Mesenchymal stem cell (in vitro differentiated cells and primary cell): Measurements from ENCODE around the gene ZNF600.
"Not testable (repeated sequence)": the region's sequence is repeated elsewhere in the genome, so short reads cannot be mapped to it uniquely, and the experiment has no call there.

Experiments
- DNase-seq: peaks from one replicate; pipeline ENCODE4 v3.0.0-alpha.2; 2013
- H2AFZ ChIP-seq: one replicate; pipeline ENCODE4 v1.6.1; 2013; ENCODE audit warnings: low read depth, mild to moderate bottlenecking, control low read depth, inconsistent platforms, low read length, moderate library complexity
- H2AK5ac ChIP-seq: 2 replicates; pipeline ENCODE4 v1.6.1; 2013; ENCODE audit warnings: low read length, moderate library complexity, mild to moderate bottlenecking, inconsistent platforms; ENCODE audit not compliant: severe bottlenecking
- H2BK120ac ChIP-seq: one replicate; pipeline ENCODE4 v1.6.1; 2013; ENCODE audit warnings: low read depth, mild to moderate bottlenecking, inconsistent platforms, low read length, moderate library complexity
- H2BK12ac ChIP-seq, 2 experiments: one replicate each; pipeline ENCODE4 v1.6.1; 2013; ENCODE audit warnings: inconsistent platforms in 2 of 2, low read length in 2 of 2, mild to moderate bottlenecking in 2 of 2, moderate library complexity in 2 of 2, control low read depth in 1 of 2
- H2BK15ac ChIP-seq: one replicate; pipeline ENCODE4 v1.6.1; 2013; ENCODE audit warnings: mild to moderate bottlenecking, low read depth, inconsistent platforms; ENCODE audit not compliant: poor library complexity, severe bottlenecking
- H2BK5ac ChIP-seq: 2 replicates; pipeline ENCODE4 v1.6.1; 2013; ENCODE audit warnings: low read depth, mild to moderate bottlenecking, low read length, control low read depth, inconsistent platforms; ENCODE audit not compliant: poor library complexity, severe bottlenecking
- H3K14ac ChIP-seq, 2 experiments: one replicate each; pipeline ENCODE4 v1.6.1; 2013; ENCODE audit warnings: inconsistent platforms in 2 of 2, low read length in 2 of 2, control low read depth in 1 of 2, mild to moderate bottlenecking in 1 of 2, moderate library complexity in 1 of 2
- H3K18ac ChIP-seq, 2 experiments: one replicate each; pipeline ENCODE4 v1.6.1; 2013; ENCODE audit warnings: inconsistent platforms in 2 of 2, low read length in 2 of 2, control low read depth in 1 of 2, low read depth in 1 of 2, mild to moderate bottlenecking in 1 of 2
- H3K23ac ChIP-seq, 2 experiments: one replicate each; pipeline ENCODE4 v1.6.1; 2013; ENCODE audit warnings: inconsistent platforms in 2 of 2, low read length in 2 of 2, mild to moderate bottlenecking in 2 of 2, moderate library complexity in 2 of 2, control low read depth in 1 of 2
- H3K27ac ChIP-seq: 2 replicates; pipeline ENCODE4 v1.5.1; 2013; ENCODE audit warnings: mild to moderate bottlenecking, moderate library complexity, low read length, control low read depth, inconsistent platforms; ENCODE audit not compliant: poor library complexity, severe bottlenecking
- H3K27me3 ChIP-seq, 2 experiments: 2 replicates each; pipeline versions ENCODE4 v1.6.1 to v1.7.0; 2013; ENCODE audit warnings: low read length in 2 of 2, mild to moderate bottlenecking in 2 of 2, moderate library complexity in 2 of 2, control low read depth in 1 of 2, inconsistent platforms in 1 of 2; ENCODE audit not compliant: control insufficient read depth in 1 of 2, insufficient read depth in 1 of 2
- H3K36me3 ChIP-seq, 2 experiments: 2 replicates each; pipeline versions ENCODE4 v1.6.1 to v1.7.0; 2013; ENCODE audit warnings: low read length in 2 of 2, control low read depth in 1 of 2, inconsistent platforms in 1 of 2, low read depth in 1 of 2, mild to moderate bottlenecking in 1 of 2; ENCODE audit not compliant: insufficient read depth in 2 of 2, control insufficient read depth in 1 of 2
- H3K4ac ChIP-seq, 2 experiments: one replicate each; pipeline ENCODE4 v1.6.1; 2013; ENCODE audit warnings: inconsistent platforms in 2 of 2, low read length in 2 of 2, mild to moderate bottlenecking in 2 of 2, moderate library complexity in 2 of 2, control low read depth in 1 of 2, low read depth in 1 of 2
- H3K4me1 ChIP-seq: 2 replicates; pipeline ENCODE4 v1.6.1; 2013; ENCODE audit warnings: low read depth, low read length, control low read depth; ENCODE audit not compliant: control insufficient read depth, insufficient read depth
- H3K4me2 ChIP-seq: 2 replicates; pipeline ENCODE4 v1.6.1; 2013; ENCODE audit warnings: low read length, mild to moderate bottlenecking, inconsistent platforms; ENCODE audit not compliant: poor library complexity, severe bottlenecking
- H3K4me3 ChIP-seq, 2 experiments: 2 replicates each; pipeline versions ENCODE4 v1.5.1 to v1.7.0; 2013; ENCODE audit warnings: low read length in 2 of 2, mild to moderate bottlenecking in 2 of 2, control low read depth in 1 of 2, low read depth in 1 of 2; ENCODE audit not compliant: insufficient read depth in 1 of 2
- H3K79me1 ChIP-seq: replicated peaks from 2 replicates; pipeline ENCODE4 v1.6.1; 2013; ENCODE audit warnings: mild to moderate bottlenecking, control low read depth, low read length, inconsistent platforms; ENCODE audit not compliant: poor library complexity, severe bottlenecking
- H3K9ac ChIP-seq: 2 replicates; pipeline ENCODE4 v1.7.0; 2013; ENCODE audit warnings: mild to moderate bottlenecking, low read length, moderate library complexity
- H3K9me3 ChIP-seq: 2 replicates; pipeline ENCODE4 v1.7.0; 2013; ENCODE audit warnings: mild to moderate bottlenecking, low read length; ENCODE audit not compliant: control insufficient read depth
- H4K8ac ChIP-seq: one replicate; pipeline ENCODE4 v1.6.1; 2013; ENCODE audit warnings: inconsistent platforms, mild to moderate bottlenecking, low read length, moderate library complexity
- H4K91ac ChIP-seq: one replicate; pipeline ENCODE4 v1.6.1; 2013; ENCODE audit warnings: mild to moderate bottlenecking, low read length, inconsistent platforms
- WGBS: methylation state at CpG from one replicate; pipeline ENCODE4 v1.1.7; 2013; ENCODE audit warnings: mixed read lengths; 5-methylcytosine and 5-hydroxymethylcytosine counted together

Gene ZNF600

DNA sequence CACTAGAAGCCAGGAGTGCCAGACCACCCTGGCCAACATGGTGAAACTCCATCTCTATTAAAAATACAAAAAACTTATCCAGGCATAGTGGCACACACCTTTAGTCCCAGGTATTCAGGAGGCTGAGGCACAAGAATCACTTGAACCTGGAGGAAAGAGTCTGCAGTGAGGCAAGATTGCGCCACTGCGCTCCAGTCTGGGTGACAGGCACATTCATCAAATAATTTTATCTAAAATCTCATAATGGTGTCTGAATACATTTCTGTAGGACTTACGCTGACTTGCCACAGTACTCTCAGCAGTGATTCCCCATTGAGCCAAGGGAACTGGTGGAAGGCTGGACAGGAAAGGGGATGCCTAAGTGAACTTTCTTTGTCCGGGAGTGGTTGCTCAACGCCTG, 39.2 kb upstream of the ZNF600 start:
- no peak for DNase-seq
- Histone ChIP-seq H2AK5ac (no peak overlapping the region), H3K27ac (no peak overlapping the region)

DNA sequence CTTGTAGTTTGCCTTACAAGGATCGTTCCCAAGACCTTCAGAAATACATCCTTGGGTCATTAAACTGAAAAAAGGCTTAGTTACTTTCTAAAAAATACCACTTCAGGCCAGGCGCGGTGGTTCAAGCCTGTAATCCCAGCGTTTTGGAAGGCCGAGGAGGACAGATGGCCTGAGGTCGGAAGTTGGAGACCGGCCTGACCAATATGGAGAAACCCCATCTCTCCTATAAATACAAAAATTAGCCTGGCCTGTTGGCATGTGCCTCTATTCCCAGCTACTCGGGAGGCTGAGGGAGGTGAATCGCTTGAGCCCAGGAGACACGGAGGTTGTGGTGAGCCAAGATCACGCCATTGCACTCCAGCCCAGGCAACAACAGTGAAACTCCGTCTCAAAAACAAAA, 37.1 kb upstream of the ZNF600 start:
- no peak overlapping the region for H3K14ac ChIP-seq
- no peak overlapping the region for H3K4me2 ChIP-seq
- H4K91ac ChIP-seq: no peak overlapping the region
- no peak overlapping the region for H3K23ac ChIP-seq
- H3K27me3 ChIP-seq: no peaks in the 10 kb centered on the region
- no peaks in the 10 kb centered on the region for H3K4me1 ChIP-seq
- no peak overlapping the region for H3K4ac ChIP-seq
- no peak overlapping the region for H2AFZ ChIP-seq
- H2BK12ac ChIP-seq: no peak overlapping the region
- no peak overlapping the region for H4K8ac ChIP-seq
- 94% methylated on average over 8 of the region's 12 CpGs for WGBS
- H2BK15ac ChIP-seq: no peak overlapping the region
- H3K9ac ChIP-seq: no peak overlapping the region
- no peak overlapping the region for H2BK5ac ChIP-seq
- no peaks in the 10 kb centered on the region for H3K36me3 ChIP-seq
- no peak overlapping the region for H3K27ac ChIP-seq
- H2AK5ac ChIP-seq: no peak overlapping the region
- DNase-seq: no peak
- H3K79me1 ChIP-seq: no peaks in the 10 kb centered on the region
- no peak overlapping the region for H3K18ac ChIP-seq
- H3K4me3 ChIP-seq: no peak overlapping the region
- peaks cover 11% of the 10 kb centered on the region for H3K9me3 ChIP-seq
- no peak overlapping the region for H2BK120ac ChIP-seq

More for the DNA sequence above, 39.2 kb upstream of the ZNF600 start:
- Histone ChIP-seq H2BK5ac (no peak overlapping the region), H2BK120ac (no peak overlapping the region), H3K4me3 (no peak overlapping the region), H2BK15ac (no peak overlapping the region), H3K9me3 (peaks cover 11% of the 10 kb centered on the region), H4K91ac (no peak overlapping the region), H2BK12ac (no peak overlapping the region), H3K4ac (no peak overlapping the region), H3K14ac (no peak overlapping the region), H3K79me1 (no peaks in the 10 kb centered on the region), H3K18ac (no peak overlapping the region), H3K4me1 (no peaks in the 10 kb centered on the region), H2AFZ (no peak overlapping the region), H3K9ac (no peak overlapping the region), H3K23ac (no peak overlapping the region), H3K36me3 (no peaks in the 10 kb centered on the region), H3K27me3 (no peaks in the 10 kb centered on the region), H4K8ac (no peak overlapping the region), H3K4me2 (no peak overlapping the region)
- WGBS: 86% methylated on average over 3 of the region's 5 CpGs

- H3K9ac ChIP-seq: peak within 1 kb of the TSS; percentile 90
- peak within 1 kb of the TSS; percentile 62 for H3K4me2 ChIP-seq
- not testable (repeated sequence) for H2AK5ac ChIP-seq, H3K4me1 ChIP-seq, H2BK5ac ChIP-seq, H2BK15ac ChIP-seq, H3K18ac ChIP-seq, H3K27me3 ChIP-seq, H2AFZ ChIP-seq, H2BK120ac ChIP-seq, H3K79me1 ChIP-seq, H3K23ac ChIP-seq, H3K9me3 ChIP-seq, H3K27ac ChIP-seq, H2BK12ac ChIP-seq, H4K91ac ChIP-seq, H4K8ac ChIP-seq, H3K14ac ChIP-seq
- peak within 1 kb of the TSS in 1 of 2 experiments; percentile 16 for H3K4ac ChIP-seq
- WGBS: 0% methylated on average over 27 of the region's 44 CpGs
- peaks cover 15 to 17% of the 10 kb centered on the region in 2 experiments for H3K36me3 ChIP-seq
- peak within 1 kb of the TSS; percentile 54 to 83 for H3K4me3 ChIP-seq
- DNase-seq: peak; percentile 39
Observed at GRCh38 chr19:52821204-52821960, 34.8 kb upstream of the ZNF600 start, which contains the start of gene ZNF28. Gene ZNF28 (minus strand): TSS chr19:52821633. CDS start chr19:52817958, 3,675 bp downstream.

DNA sequence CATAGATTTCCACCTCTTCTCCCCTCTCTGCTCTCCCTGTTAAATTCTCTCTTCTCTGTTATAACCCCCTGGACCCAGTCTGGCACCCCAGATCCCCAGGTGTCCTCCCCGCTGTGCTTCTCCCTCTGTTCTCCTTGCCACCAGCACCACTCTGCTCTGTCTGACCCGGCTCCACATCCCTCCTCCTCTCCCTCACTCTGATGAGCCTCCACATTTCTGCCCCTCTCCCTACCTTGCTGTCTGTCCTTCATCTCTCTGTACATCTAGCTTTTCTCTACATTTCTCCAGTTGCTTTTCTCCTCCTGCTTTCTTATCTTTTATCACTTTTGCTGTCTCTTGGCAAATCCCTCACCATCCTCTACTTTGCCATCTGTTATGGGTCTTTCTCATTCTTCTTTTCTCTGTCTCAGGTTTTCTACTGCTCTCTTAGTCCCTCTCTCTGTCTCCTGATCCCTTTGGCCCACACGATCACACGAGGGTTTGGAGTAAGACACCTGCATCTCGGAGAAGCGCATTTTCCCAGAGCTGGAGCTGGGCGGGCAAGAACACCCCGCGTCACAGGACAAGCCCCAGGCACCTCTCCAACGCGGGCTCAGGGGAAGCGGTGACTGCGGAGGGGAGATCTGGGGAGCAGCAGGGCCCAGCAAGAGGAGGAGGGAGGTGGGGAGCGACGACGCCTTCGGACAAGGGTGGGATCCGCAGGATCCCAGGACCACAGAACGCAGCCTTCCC, 34.0 kb upstream of the ZNF600 start:
- H4K8ac ChIP-seq, H3K9me3 ChIP-seq, H2AFZ ChIP-seq, H3K14ac ChIP-seq, H2BK5ac ChIP-seq, H3K4ac ChIP-seq, H3K79me1 ChIP-seq, H3K18ac ChIP-seq, H3K23ac ChIP-seq, H2BK15ac ChIP-seq, H2AK5ac ChIP-seq, H3K4me1 ChIP-seq, H3K27me3 ChIP-seq, H3K27ac ChIP-seq, H2BK12ac ChIP-seq, H2BK120ac ChIP-seq, H4K91ac ChIP-seq: not testable (repeated sequence)
- Histone ChIP-seq H3K4me2 (peak overlapping the region; percentile 62), H3K36me3 (peaks cover 20 to 23% of the 10 kb centered on the region in 2 experiments), H3K4me3 (peak overlapping the region; percentile 52 to 83), H3K9ac (peak overlapping the region; percentile 90)
- peak; percentile 32 for DNase-seq
- 16% methylated on average over 17 of the region's 19 CpGs for WGBS
